LoVo (cell line): ENCODE measurements around the gene SLC44A3.

Experiments
- DNase-seq: peaks from one replicate; pipeline ENCODE4 v3.0.0-alpha.2; 2016; ENCODE audit warnings: low spot score

SLC44A3 gene

GRCh38 chr1:94819945-94820746 is at the start of gene SLC44A3:
TSS of gene SLC44A3 (plus strand) at chr1:94820357. CDS start at chr1:94820452, 95 bp downstream.
- peak; percentile 61 for DNase-seq

- no peak for DNase-seq
Observed at GRCh38 chr1:94772230-94772641, 47.9 kb upstream of the SLC44A3 start.

DNA sequence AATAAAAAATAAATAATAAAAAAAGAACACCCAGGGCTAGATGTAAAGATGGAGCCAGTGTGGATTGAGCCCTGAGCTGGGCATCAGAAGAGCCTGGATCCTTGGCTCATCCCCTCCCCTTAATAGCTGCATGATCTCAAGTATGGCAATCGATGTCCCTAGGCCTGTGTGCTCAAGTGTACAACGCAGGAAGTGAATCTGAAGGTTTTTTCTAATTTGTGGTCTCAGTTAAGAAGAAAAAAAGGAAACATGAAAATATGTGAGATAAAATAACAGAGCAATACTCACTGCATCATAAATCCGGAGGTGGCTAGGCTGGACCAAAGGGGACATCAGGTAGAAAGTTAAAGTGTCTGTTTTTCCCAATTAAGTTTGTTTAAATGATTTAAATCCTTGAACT is 47.3 kb upstream of the SLC44A3 start:
- no peak for DNase-seq

DNA sequence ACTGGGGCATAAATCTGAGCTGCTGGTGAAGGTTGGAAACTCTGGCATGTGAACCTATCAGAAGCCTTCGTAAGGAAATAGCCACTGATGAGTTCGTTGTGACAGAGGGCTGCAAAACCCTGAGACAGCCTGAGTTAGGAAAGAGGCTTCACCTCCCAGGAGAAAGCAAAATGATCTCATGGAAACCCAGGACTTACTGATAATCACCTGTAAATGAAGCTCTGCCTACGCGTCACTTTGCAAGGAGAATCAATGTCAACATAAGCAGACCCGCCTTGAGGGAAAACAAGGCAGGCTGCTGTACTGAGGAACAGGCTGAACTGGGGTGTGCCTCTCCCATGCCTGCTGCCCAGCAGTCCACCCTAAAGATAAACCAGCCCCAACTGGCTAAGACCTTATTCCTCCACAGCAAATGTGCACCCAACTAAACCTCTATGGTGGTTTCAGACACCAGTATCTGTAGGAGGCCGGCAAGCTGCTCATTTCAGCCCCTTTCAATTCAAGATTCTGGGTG is 46.8 kb upstream of the SLC44A3 start:
- DNase-seq: no peak

- no peak for DNase-seq
Observed at GRCh38 chr1:94773931-94774422, 46.2 kb upstream of the SLC44A3 start.

- DNase-seq: no peak
Observed at GRCh38 chr1:94776474-94776873, 43.7 kb upstream of the SLC44A3 start.

GRCh38 chr1:94777281-94777680 is 42.9 kb upstream of the SLC44A3 start:
- no peak for DNase-seq

GRCh38 chr1:94778808-94779207 is 41.3 kb upstream of the SLC44A3 start:
- no peak for DNase-seq

DNA sequence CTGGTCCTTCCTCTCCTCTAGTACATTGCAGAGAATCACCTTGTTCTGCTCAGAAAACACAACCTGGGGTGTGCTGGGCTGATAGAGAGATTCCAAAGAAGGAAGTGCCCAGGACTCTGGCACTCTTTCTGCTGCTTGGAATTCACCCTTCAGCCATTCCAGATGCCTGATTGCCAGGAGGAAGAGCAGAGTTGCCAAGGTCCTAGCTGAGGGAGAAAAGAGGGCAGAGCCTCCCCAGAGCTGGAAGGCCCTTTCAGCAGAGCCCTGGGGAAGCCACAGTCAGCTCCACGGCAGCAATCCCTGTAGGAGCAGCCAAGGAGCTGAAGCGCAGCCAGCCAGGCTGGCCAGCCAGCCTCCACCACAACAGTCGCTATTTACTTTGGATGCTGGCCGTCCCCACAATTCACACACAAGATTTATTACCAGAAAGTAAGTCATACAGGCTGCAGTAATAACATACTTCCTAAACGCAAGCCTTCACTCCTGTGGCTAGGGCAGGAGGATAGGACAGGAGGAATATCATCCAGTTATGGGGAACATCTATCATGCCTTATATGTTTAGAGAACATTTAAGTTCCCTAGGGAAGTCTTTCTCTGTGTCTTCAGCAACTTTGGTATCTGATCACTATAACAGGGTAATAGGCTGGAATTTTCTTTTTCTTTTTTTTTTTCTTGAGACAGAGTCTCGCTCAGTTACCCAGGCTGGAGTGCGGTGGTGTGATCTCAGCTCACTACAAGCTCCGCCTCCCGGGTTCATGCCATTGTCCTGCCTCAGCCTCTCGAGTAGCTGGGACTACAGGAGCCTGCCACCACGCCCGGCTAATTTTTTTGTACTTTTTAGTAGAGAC is 36.6 kb upstream of the SLC44A3 start:
- no peak for DNase-seq

GRCh38 chr1:94784190-94784515 is 36.0 kb upstream of the SLC44A3 start:
- DNase-seq: no peak

- no peak for DNase-seq
Observed at GRCh38 chr1:94787691-94788090, 32.5 kb upstream of the SLC44A3 start.

GRCh38 chr1:94790246-94790645 is 29.9 kb upstream of the SLC44A3 start:
- DNase-seq: no peak

DNA sequence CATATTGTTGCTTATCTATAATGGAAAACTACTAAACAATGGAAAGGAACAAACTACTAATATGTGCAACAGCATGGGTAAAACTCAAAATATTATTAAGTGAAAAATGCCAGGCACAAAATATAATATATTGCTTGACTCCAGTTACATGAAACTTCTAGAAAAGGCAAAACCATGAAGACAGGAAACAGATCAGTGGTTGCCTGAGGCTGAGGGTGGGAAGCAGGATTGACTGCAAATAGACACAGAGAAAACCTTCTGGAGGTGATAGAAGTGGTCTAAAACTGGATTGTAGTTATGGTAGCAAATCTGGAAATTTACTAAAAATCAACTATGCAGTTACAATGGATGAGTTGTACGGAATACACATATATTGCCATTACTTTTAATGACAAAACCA is 29.5 kb upstream of the SLC44A3 start:
- no peak for DNase-seq

DNA sequence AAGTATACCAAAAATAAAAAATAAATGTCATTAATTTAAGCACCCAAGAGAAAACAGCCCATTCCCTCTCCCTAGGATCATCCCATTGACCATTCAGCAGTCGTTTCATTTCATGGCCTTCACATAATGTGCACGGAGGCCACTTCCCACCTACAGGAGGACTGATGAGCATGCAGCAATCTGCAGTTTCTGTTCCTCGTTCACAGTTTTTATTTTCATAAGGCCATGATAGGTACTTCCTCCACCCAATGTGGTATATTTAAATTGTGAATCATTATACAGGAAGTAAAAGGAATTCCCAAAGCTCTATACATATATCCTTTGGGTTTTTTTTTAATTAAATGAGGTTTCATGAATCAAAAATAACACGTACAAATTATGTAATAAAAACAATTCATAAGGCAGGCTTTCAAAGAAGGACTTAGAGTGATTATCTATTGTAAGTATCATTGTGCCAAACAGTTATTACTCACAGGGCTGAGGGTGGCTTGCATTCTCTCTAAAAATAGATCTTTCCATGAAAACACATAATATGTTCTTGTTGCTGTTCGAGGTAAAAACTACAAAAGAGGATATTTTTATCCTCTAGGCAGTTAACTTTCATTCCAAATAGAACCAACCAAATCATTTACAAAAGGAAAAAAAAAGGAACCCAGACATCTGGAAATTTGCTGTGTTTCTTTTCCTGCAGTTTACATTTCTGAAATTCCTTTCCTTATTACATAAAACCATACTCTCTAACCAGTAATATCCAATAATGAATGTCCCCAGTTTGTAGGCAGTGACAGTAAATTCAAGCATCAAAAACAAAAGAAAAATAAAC is 27.5 kb upstream of the SLC44A3 start:
- peak; percentile 74 for DNase-seq

GRCh38 chr1:94793296-94793656 is 26.9 kb upstream of the SLC44A3 start:
- DNase-seq: no peak

GRCh38 chr1:94795434-94795833 is 24.7 kb upstream of the SLC44A3 start:
- no peak for DNase-seq

GRCh38 chr1:94796266-94796665 is 23.9 kb upstream of the SLC44A3 start:
- DNase-seq: no peak

DNA sequence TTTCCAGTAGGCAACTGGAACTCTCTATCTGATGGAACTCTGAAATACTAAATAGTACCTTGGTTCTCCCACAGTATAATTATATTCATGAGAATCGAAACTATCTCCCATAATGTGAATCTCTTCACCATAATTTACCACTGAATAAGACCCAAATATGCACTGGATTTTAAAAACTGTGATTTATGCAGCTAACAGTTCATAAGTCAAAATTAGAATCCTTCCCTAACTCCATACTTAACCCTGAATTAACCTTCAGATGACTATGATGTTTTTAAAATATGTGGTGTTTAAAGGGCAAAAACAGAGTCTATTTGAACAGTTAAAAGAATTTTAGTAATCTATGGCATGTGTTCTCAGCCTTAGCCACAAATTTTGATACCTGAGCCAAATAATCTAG is 22.9 kb upstream of the SLC44A3 start:
- DNase-seq: no peak

DNA sequence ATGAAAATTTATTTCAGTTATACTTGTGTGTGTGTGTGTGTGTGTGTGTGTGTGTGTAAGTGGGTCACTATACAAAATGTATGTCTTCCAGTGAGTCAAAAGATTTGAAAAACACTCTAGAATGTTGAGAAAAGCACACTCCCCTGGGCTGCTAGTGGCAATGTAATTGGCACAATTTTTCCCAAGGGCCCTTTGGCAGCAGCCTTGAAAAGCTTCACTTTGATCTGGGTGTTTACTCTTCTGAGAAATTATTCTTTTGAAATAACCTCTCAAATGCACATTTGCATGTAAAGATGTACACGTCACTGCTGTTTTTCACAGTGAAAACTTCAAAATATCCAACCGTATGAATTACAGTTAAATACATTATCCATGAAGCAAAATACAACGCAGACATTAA is 22.1 kb upstream of the SLC44A3 start:
- no peak for DNase-seq

GRCh38 chr1:94798462-94798861 is 21.7 kb upstream of the SLC44A3 start:
- DNase-seq: no peak

- DNase-seq: no peak
Observed at GRCh38 chr1:94799206-94799605, 21.0 kb upstream of the SLC44A3 start.

GRCh38 chr1:94801919-94802546 is 18.1 kb upstream of the SLC44A3 start:
- peak; percentile 81 for DNase-seq
